Uterus (tissue), 4 donors: ENCODE measurements around the gene FSTL5. TPM values are rescaled to one million over a fixed set of nuclear protein-coding genes. Genes with fewer than 3 reads are reported as not detected.
"Not testable (repeated sequence)": the region's sequence is repeated elsewhere in the genome, so short reads cannot be mapped to it uniquely, and the experiment has no call there.

Source experiments
- DNase-seq, 2 donors: peaks; one replicate each; pipeline ENCODE4 v3.0.0-alpha.2; 2019 to 2020
- H3K27ac ChIP-seq, 2 donors: fragments of 200-600 bp; sonication (generic); 1 replicate in 1 of 2; 2 replicates in 1 of 2; pipeline ENCODE4 v1.5.1; 2016 to 2018
- H3K27me3 ChIP-seq, 2 donors: fragments of 200-600 bp; sonication (generic); one replicate each; pipeline ENCODE4 v1.5.1; 2018 to 2019; ENCODE audit warnings: control low read depth in 1 of 2
- H3K36me3 ChIP-seq, 2 donors: fragments of 200-600 bp; sonication (generic); one replicate each; pipeline ENCODE4 v1.5.1; 2019; ENCODE audit warnings: control low read depth in 1 of 2
- H3K4me1 ChIP-seq, 2 donors: fragments of 200-600 bp; sonication (generic); one replicate each; pipeline ENCODE4 v1.5.1; 2018 to 2019; ENCODE audit warnings: control low read depth in 1 of 2
- H3K4me3 ChIP-seq, 2 donors: fragments of 200-600 bp; sonication (generic); 1 replicate in 1 of 2; 2 replicates in 1 of 2; pipeline ENCODE4 v1.5.1; 2018 to 2019; ENCODE audit warnings: mild to moderate bottlenecking in 1 of 2
- H3K9me3 ChIP-seq, 2 donors: fragments of 200-600 bp; sonication (generic); one replicate each; pipeline ENCODE4 v1.5.1; 2019; ENCODE audit warnings: control low read depth in 1 of 2
- POLR2A ChIP-seq, 2 donors: fragments of 450-650 bp; IDR thresholded peaks; one replicate each; pipeline ENCODE4 v1.6.1; 2016; ENCODE audit warnings: antibody characterized with exemption in 2 of 2, mild to moderate bottlenecking in 1 of 2, moderate library complexity in 1 of 2
- intact Hi-C: fragments of 100-400 bp; cut with DNase I; formaldehyde crosslinking; loops from one replicate; pipeline ENCODE4 v1.15.1; 2023; ENCODE audit warnings: low total_unique reads
- total RNA-seq, 4 donors: library from RNA; depleted of rRNA in 3 of 4; stranded (reverse); fragments of >200 nt in 3 of 4; gene quantifications; one replicate each; pipeline versions ENCODE4 v1.1.0 to v1.2.4, GENCODE V29; 2014 to 2023
- TF ChIP-seq, protein P1 (sequence below), 4 experiments: fragments of 200-600 bp in 2 of 4; fragments of 450-650 bp in 2 of 4; sonication (generic) in 2 of 4; IDR thresholded peaks; one replicate each; pipeline ENCODE4 v1.5.1; 2016 to 2019; ENCODE audit warnings: antibody characterized with exemption in 4 of 4, mild to moderate bottlenecking in 2 of 4, moderate library complexity in 1 of 4
- donor health status: DM: yes; HTN: yes; CAD: no.

The FSTL5 gene
- total RNA-seq, 4 donors from 2014 or later = 2.4 TPM; not detected in 3

GRCh38 chr4:161767116-161767515 is 396.7 kb downstream of the FSTL5 start:
- H3K27me3 ChIP-seq = no peaks in the 10 kb centered on the region
- no peak for DNase-seq
- H3K27ac ChIP-seq = no peak overlapping the region
- no peaks in the 10 kb centered on the region for H3K9me3 ChIP-seq
- intact Hi-C loops = no loop called here
- TF ChIP-seq POLR2A (IDR thresholded peaks at IDR 0.05) = no peak
- TF ChIP-seq, protein P1, sequence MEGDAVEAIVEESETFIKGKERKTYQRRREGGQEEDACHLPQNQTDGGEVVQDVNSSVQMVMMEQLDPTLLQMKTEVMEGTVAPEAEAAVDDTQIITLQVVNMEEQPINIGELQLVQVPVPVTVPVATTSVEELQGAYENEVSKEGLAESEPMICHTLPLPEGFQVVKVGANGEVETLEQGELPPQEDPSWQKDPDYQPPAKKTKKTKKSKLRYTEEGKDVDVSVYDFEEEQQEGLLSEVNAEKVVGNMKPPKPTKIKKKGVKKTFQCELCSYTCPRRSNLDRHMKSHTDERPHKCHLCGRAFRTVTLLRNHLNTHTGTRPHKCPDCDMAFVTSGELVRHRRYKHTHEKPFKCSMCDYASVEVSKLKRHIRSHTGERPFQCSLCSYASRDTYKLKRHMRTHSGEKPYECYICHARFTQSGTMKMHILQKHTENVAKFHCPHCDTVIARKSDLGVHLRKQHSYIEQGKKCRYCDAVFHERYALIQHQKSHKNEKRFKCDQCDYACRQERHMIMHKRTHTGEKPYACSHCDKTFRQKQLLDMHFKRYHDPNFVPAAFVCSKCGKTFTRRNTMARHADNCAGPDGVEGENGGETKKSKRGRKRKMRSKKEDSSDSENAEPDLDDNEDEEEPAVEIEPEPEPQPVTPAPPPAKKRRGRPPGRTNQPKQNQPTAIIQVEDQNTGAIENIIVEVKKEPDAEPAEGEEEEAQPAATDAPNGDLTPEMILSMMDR (IDR thresholded peaks at IDR 0.05) = no peak
- H3K36me3 ChIP-seq = no peaks in the 10 kb centered on the region
- H3K4me3 ChIP-seq = no peak overlapping the region
- no peaks in the 10 kb centered on the region for H3K4me1 ChIP-seq

GRCh38 chr4:161762796-161763195 is 401.0 kb downstream of the FSTL5 start:
- Histone ChIP-seq H3K36me3 (no peaks in the 10 kb centered on the region), H3K27me3 (no peaks in the 10 kb centered on the region), H3K27ac (no peak overlapping the region), H3K9me3 (no peaks in the 10 kb centered on the region), H3K4me3 (no peak overlapping the region), H3K4me1 (no peaks in the 10 kb centered on the region)
- no peak for DNase-seq
- no peak for TF ChIP-seq POLR2A (IDR thresholded peaks at IDR 0.05)
- TF ChIP-seq, protein P1 (IDR thresholded peaks at IDR 0.05) = no peak
- intact Hi-C loops = no loop called here

DNA sequence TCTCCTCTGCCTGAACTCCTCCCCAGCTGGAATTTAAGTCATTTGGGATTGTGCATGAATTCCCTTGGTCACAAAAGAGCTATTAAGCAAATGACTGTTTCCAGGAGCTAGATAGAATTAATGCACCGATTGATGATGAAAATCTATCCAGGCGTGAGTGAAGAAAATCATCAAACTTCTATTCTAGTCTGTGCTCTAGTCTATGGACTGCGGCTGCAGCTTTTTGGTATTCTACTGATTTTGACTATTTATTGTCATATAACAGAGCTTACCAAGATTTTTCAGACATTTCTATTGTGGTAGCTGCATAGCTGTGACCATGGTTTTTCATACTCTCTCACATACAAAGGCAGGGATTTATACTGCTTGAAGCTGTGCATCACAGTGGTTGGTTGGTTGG is 403.8 kb downstream of the FSTL5 start:
- Histone ChIP-seq H3K27ac (no peak overlapping the region), H3K4me1 (no peaks in the 10 kb centered on the region), H3K36me3 (no peaks in the 10 kb centered on the region), H3K9me3 (no peaks in the 10 kb centered on the region), H3K4me3 (no peak overlapping the region), H3K27me3 (no peaks in the 10 kb centered on the region)
- DNase-seq = no peak
- TF ChIP-seq, protein P1 (IDR thresholded peaks at IDR 0.05) = no peak
- TF ChIP-seq POLR2A (IDR thresholded peaks at IDR 0.05) = no peak
- intact Hi-C loops = no loop called here

GRCh38 chr4:161758412-161758811 is 405.4 kb downstream of the FSTL5 start:
- intact Hi-C loops, H3K27ac ChIP-seq, H3K36me3 ChIP-seq, DNase-seq, H3K4me3 ChIP-seq, H3K9me3 ChIP-seq, H3K4me1 ChIP-seq, H3K27me3 ChIP-seq: not testable (repeated sequence)

- Histone ChIP-seq H3K9me3 (no peaks in the 10 kb centered on the region), H3K4me3 (no peak overlapping the region), H3K36me3 (no peaks in the 10 kb centered on the region), H3K4me1 (no peaks in the 10 kb centered on the region), H3K27ac (no peak overlapping the region), H3K27me3 (no peaks in the 10 kb centered on the region)
- no peak for DNase-seq
- intact Hi-C loops = no loop called here
- no peak for TF ChIP-seq POLR2A (IDR thresholded peaks at IDR 0.05)
- TF ChIP-seq, protein P1 (IDR thresholded peaks at IDR 0.05) = no peak
These were observed 434.9 kb downstream of the FSTL5 start for GRCh38 chr4:161728929-161729328.

DNA sequence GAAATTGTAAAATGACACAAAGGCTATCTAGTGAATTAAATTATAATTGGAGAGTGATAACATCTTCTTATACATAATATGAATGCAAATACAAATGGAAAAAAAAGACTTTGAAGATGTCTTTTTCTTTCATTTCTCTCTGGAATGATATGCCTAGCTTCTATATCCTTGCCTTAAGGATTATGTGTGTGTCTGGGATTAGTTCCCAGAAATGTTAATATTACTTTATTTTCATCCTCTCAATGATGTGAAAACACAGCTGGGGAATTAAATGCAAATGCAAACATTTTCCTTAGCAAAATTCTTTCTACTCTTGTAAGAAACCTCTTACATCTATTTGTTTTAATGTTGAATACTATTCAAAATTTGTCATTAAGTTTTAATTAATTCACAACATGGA is 441.9 kb downstream of the FSTL5 start:
- intact Hi-C loops = no loop called here
- Histone ChIP-seq H3K9me3 (no peaks in the 10 kb centered on the region), H3K27me3 (no peaks in the 10 kb centered on the region), H3K4me3 (no peak overlapping the region), H3K27ac (no peak overlapping the region), H3K36me3 (no peaks in the 10 kb centered on the region), H3K4me1 (no peaks in the 10 kb centered on the region)
- TF ChIP-seq, protein P1 (IDR thresholded peaks at IDR 0.05) = no peak
- no peak for TF ChIP-seq POLR2A (IDR thresholded peaks at IDR 0.05)
- DNase-seq = no peak
